Thoracic aorta (tissue), 2 donors: Measurements from ENCODE around the gene MCC. TPM values are rescaled to one million over a fixed set of nuclear protein-coding genes. Genes with fewer than 3 reads are reported as not detected.

Source experiments
- ATAC-seq: fragments of 150-250 bp; one replicate; pipeline ENCODE4 v1.8.0; 2017; ENCODE audit warnings: low read depth; ENCODE audit not compliant: insufficient number of reproducible peaks, low FRiP score
- DNase-seq: peaks from one replicate; pipeline ENCODE4 v3.0.0-alpha.2; 2020; ENCODE audit warnings: low spot score
- H3K27ac ChIP-seq, 2 donors: fragments of 200-600 bp; sonication (generic); 1 replicate in 1 of 2; 2 replicates in 1 of 2; pipeline ENCODE4 v1.5.1; 2016; ENCODE audit warnings: mild to moderate bottlenecking in 2 of 2, moderate library complexity in 2 of 2
- H3K27me3 ChIP-seq: fragments of 200-600 bp; sonication (generic); replicated peaks from 2 replicates; pipeline ENCODE4 v1.6.0; 2016; ENCODE audit warnings: mild to moderate bottlenecking; ENCODE audit not compliant: insufficient read depth
- H3K36me3 ChIP-seq: fragments of 200-600 bp; sonication (generic); one replicate; pipeline ENCODE4 v1.5.1; 2016
- H3K4me1 ChIP-seq, 2 donors: fragments of 200-600 bp; sonication (generic); 1 replicate in 1 of 2; 2 replicates in 1 of 2; pipeline versions ENCODE4 v1.5.1 to v1.6.0; 2016; ENCODE audit warnings: low read depth in 2 of 2, mild to moderate bottlenecking in 1 of 2; ENCODE audit not compliant: control insufficient read depth in 1 of 2
- H3K4me3 ChIP-seq: fragments of 200-600 bp; sonication (generic); 2 replicates; pipeline ENCODE4 v1.5.1; 2016; ENCODE audit warnings: mild to moderate bottlenecking
- H3K9me3 ChIP-seq: fragments of 200-600 bp; sonication (generic); 2 replicates; pipeline ENCODE4 v1.5.1; 2016
- CTCF ChIP-seq: fragments of 200-600 bp; sonication (generic); IDR thresholded peaks from one replicate; pipeline ENCODE4 v1.5.1; 2019; ENCODE audit warnings: antibody characterized with exemption
- total RNA-seq, 2 donors: library from RNA; depleted of rRNA; stranded (reverse); fragments of >200 nt; gene quantifications; one replicate each; pipeline versions ENCODE4 v1.1.0 to v1.2.3, GENCODE V29; 2016

MCC gene
- total RNA-seq, 2 donors from 2014 or later: 14.6 to 27.2 TPM

- no peak for TF ChIP-seq CTCF
- Histone ChIP-seq H3K4me1 (no peaks in the 10 kb centered on the region), H3K4me3 (no peak overlapping the region), H3K36me3 (no peaks in the 10 kb centered on the region), H3K27me3 (no peaks in the 10 kb centered on the region), H3K27ac (no peak overlapping the region), H3K9me3 (no peaks in the 10 kb centered on the region)
- ATAC-seq (no peak), DNase-seq (no peak)
Measured at GRCh38 chr5:113215401-113216060, 272.7 kb downstream of the MCC start.

- Histone ChIP-seq H3K27me3 (no peaks in the 10 kb centered on the region), H3K9me3 (no peaks in the 10 kb centered on the region), H3K4me1 (no peaks in the 10 kb centered on the region), H3K4me3 (no peak overlapping the region), H3K36me3 (no peaks in the 10 kb centered on the region), H3K27ac (no peak overlapping the region)
- DNase-seq (no peak), ATAC-seq (no peak)
- TF ChIP-seq CTCF: no peak
Measured at GRCh38 chr5:113214606-113215323, 273.5 kb downstream of the MCC start.

GRCh38 chr5:113213551-113214425, 274.5 kb downstream of the MCC start:
- no peak for DNase-seq
- H3K9me3 ChIP-seq: no peaks in the 10 kb centered on the region
- H3K36me3 ChIP-seq: no peaks in the 10 kb centered on the region
- H3K27me3 ChIP-seq: no peaks in the 10 kb centered on the region
- H3K4me1 ChIP-seq: no peaks in the 10 kb centered on the region
- no peak overlapping the region for H3K4me3 ChIP-seq
- TF ChIP-seq CTCF: no peak
- ATAC-seq: no peak
- no peak overlapping the region for H3K27ac ChIP-seq

GRCh38 chr5:113212244-113212920, 275.9 kb downstream of the MCC start:
- Histone ChIP-seq H3K9me3 (no peaks in the 10 kb centered on the region), H3K36me3 (no peaks in the 10 kb centered on the region), H3K4me1 (no peaks in the 10 kb centered on the region), H3K4me3 (no peak overlapping the region), H3K27ac (no peak overlapping the region), H3K27me3 (no peaks in the 10 kb centered on the region)
- no peak for ATAC-seq
- TF ChIP-seq CTCF: no peak
- DNase-seq: no peak
